H9 (cell line): ENCODE results near the gene NPB. TPM values are rescaled to one million over a fixed set of nuclear protein-coding genes. Genes with fewer than 3 reads are reported as not detected.

Source experiments
- DNase-seq: peaks from one replicate; pipeline ENCODE4 v3.0.0-alpha.2; 2017
- H2AFZ ChIP-seq: one replicate; pipeline ENCODE4 v1.6.1; 2013; ENCODE audit warnings: mild to moderate bottlenecking, low read length, control low read depth, moderate library complexity
- H2AK5ac ChIP-seq: 2 replicates; pipeline ENCODE4 v1.6.1; 2013; ENCODE audit warnings: low read length, control low read depth, mixed read lengths; ENCODE audit not compliant: insufficient read length
- H2BK120ac ChIP-seq: one replicate; pipeline ENCODE4 v1.6.1; 2013; ENCODE audit warnings: low read depth, mild to moderate bottlenecking, low read length, control low read depth, inconsistent platforms; ENCODE audit not compliant: poor library complexity, severe bottlenecking
- H2BK12ac ChIP-seq: 2 replicates; pipeline ENCODE4 v1.6.1; 2013; ENCODE audit warnings: low read length, control low read depth, mixed read lengths, low read depth; ENCODE audit not compliant: insufficient read length
- H2BK15ac ChIP-seq: 2 replicates; pipeline ENCODE4 v1.6.1; 2013; ENCODE audit warnings: low read depth, low read length, control low read depth
- H2BK20ac ChIP-seq: one replicate; pipeline ENCODE4 v1.6.1; 2013; ENCODE audit warnings: low read depth, mild to moderate bottlenecking, low read length, control low read depth, inconsistent platforms; ENCODE audit not compliant: poor library complexity, severe bottlenecking
- H2BK5ac ChIP-seq: 2 replicates; pipeline ENCODE4 v1.6.1; 2013; ENCODE audit warnings: low read length, control low read depth, mixed read lengths; ENCODE audit not compliant: insufficient read length
- H3K14ac ChIP-seq: 2 replicates; pipeline ENCODE4 v1.6.1; 2013; ENCODE audit warnings: low read length, control low read depth; ENCODE audit not compliant: insufficient read depth
- H3K18ac ChIP-seq: 2 replicates; pipeline ENCODE4 v1.6.1; 2013; ENCODE audit warnings: low read depth, mild to moderate bottlenecking, mixed read lengths, low read length, control low read depth; ENCODE audit not compliant: insufficient read length
- H3K23ac ChIP-seq: 2 replicates; pipeline ENCODE4 v1.6.1; 2013; ENCODE audit warnings: low read length, control low read depth, mixed read lengths, low read depth; ENCODE audit not compliant: insufficient read length
- H3K23me2 ChIP-seq: 2 replicates; pipeline ENCODE4 v1.6.1; 2013; ENCODE audit warnings: low read depth, mild to moderate bottlenecking, mixed read lengths, low read length, control low read depth; ENCODE audit not compliant: insufficient read length, poor library complexity, severe bottlenecking
- H3K27ac ChIP-seq: 2 replicates; pipeline ENCODE4 v1.5.1; 2013; ENCODE audit warnings: low read length, control low read depth, mixed read lengths, low read depth; ENCODE audit not compliant: insufficient read length
- H3K27me3 ChIP-seq: 2 replicates; pipeline ENCODE4 v1.6.1; 2013; ENCODE audit warnings: low read length, control low read depth, inconsistent platforms; ENCODE audit not compliant: insufficient read depth
- H3K4ac ChIP-seq: 2 replicates; pipeline ENCODE4 v1.6.1; 2013; ENCODE audit warnings: low read depth, mild to moderate bottlenecking, control low read depth, inconsistent platforms, low read length, moderate library complexity
- H3K4me1 ChIP-seq: 2 replicates; pipeline ENCODE4 v1.6.1; 2013; ENCODE audit warnings: low read length, control low read depth, inconsistent platforms; ENCODE audit not compliant: insufficient read depth
- H3K4me2 ChIP-seq: 2 replicates; pipeline ENCODE4 v1.6.1; 2013; ENCODE audit warnings: low read length, control low read depth, mixed read lengths; ENCODE audit not compliant: insufficient read length, insufficient read depth
- H3K56ac ChIP-seq: 2 replicates; pipeline ENCODE4 v1.6.1; 2013; ENCODE audit warnings: low read depth, mild to moderate bottlenecking, mixed read lengths, low read length, control low read depth; ENCODE audit not compliant: insufficient read length
- H3K79me1 ChIP-seq: 2 replicates; pipeline ENCODE4 v1.6.1; 2013; ENCODE audit warnings: low read depth, mild to moderate bottlenecking, moderate library complexity, low read length, control low read depth, inconsistent platforms; ENCODE audit not compliant: insufficient read depth, poor library complexity, severe bottlenecking
- H3K79me2 ChIP-seq: 2 replicates; pipeline ENCODE4 v1.6.1; 2013; ENCODE audit warnings: low read length, control low read depth, inconsistent platforms; ENCODE audit not compliant: insufficient read depth
- H3K9ac ChIP-seq: 2 replicates; pipeline ENCODE4 v1.6.1; 2013; ENCODE audit warnings: low read length, control low read depth, mixed read lengths; ENCODE audit not compliant: insufficient read length; ENCODE audit errors: extremely low read depth
- H3K9me3 ChIP-seq: one replicate; pipeline ENCODE4 v1.6.1; 2013; ENCODE audit warnings: low read depth, low read length, inconsistent platforms; ENCODE audit not compliant: control insufficient read depth
- H3T11ph ChIP-seq: one replicate; pipeline ENCODE4 v1.6.1; 2013; ENCODE audit warnings: mild to moderate bottlenecking, low read length, control low read depth, inconsistent platforms
- H4K20me1 ChIP-seq: one replicate; pipeline ENCODE4 v1.6.1; 2013; ENCODE audit not compliant: control insufficient read depth, insufficient read length, insufficient read depth
- H4K5ac ChIP-seq: 2 replicates; pipeline ENCODE4 v1.6.1; 2013; ENCODE audit warnings: low read depth, mild to moderate bottlenecking, mixed read lengths, low read length, control low read depth; ENCODE audit not compliant: insufficient read length
- H4K8ac ChIP-seq: replicated peaks from 2 replicates; pipeline ENCODE4 v1.6.1; 2013; ENCODE audit warnings: low read length, control low read depth, mixed read lengths, low read depth; ENCODE audit not compliant: insufficient read length
- H4K91ac ChIP-seq: 2 replicates; pipeline ENCODE4 v1.6.1; 2013; ENCODE audit warnings: low read depth, mild to moderate bottlenecking, moderate library complexity, mixed read lengths, low read length, control low read depth; ENCODE audit not compliant: insufficient read length
- H3K27ac Mint-ChIP-seq, 3 experiments: 2 replicates in 2 of 3; 3 replicates in 1 of 3; pipeline ENCODE4 v1.8.0; 2020 to 2021; ENCODE audit warnings: mixed read lengths in 3 of 3, mild to moderate bottlenecking in 1 of 3, moderate library complexity in 1 of 3
- H3K27me3 Mint-ChIP-seq: 2 replicates; pipeline ENCODE4 v1.8.0; 2021; ENCODE audit warnings: low read depth, mild to moderate bottlenecking, moderate library complexity, mixed read lengths
- H3K36me3 Mint-ChIP-seq, 3 experiments: 2 replicates in 2 of 3; 3 replicates in 1 of 3; pipeline ENCODE4 v1.8.0; 2020 to 2021; ENCODE audit warnings: low read depth in 3 of 3, mixed read lengths in 3 of 3; ENCODE audit not compliant: insufficient read depth in 1 of 3
- H3K4me1 Mint-ChIP-seq, 2 experiments: 2 replicates each; pipeline ENCODE4 v1.8.0; 2020; ENCODE audit warnings: mixed read lengths in 2 of 2
- H3K4me3 Mint-ChIP-seq, 2 experiments: 2 replicates in 1 of 2; 3 replicates in 1 of 2; pipeline ENCODE4 v1.8.0; 2020 to 2021; ENCODE audit warnings: mild to moderate bottlenecking in 2 of 2, mixed read lengths in 2 of 2, moderate library complexity in 1 of 2
- H3K9me3 Mint-ChIP-seq, 2 experiments: 2 replicates in 1 of 2; 3 replicates in 1 of 2; pipeline ENCODE4 v1.8.0; 2020; ENCODE audit warnings: mild to moderate bottlenecking in 2 of 2, mixed read lengths in 2 of 2, moderate library complexity in 1 of 2
- CTCF ChIP-seq: fragments of 200-600 bp; sonication (generic); conservative IDR thresholded peaks from 3 replicates; pipeline ENCODE4 v1.8.0; 2021; ENCODE audit warnings: antibody characterized with exemption, mild to moderate bottlenecking
- WGBS: extraction: QIAGEN DNeasy Blood & Tissue Kit; methylation state at CpG from one replicate; pipeline ENCODE4 v1.1.7; 2013; ENCODE audit warnings: missing lambda C conversion rate, low lambda C conversion rate, mixed read lengths; ENCODE audit not compliant: insufficient read length; ENCODE audit errors: extremely low coverage; 5-methylcytosine and 5-hydroxymethylcytosine counted together
- total RNA-seq: library from RNA; stranded (reverse); gene quantifications from 2 replicates; pipeline ENCODE4 v1.2.1, GENCODE V29; 2021

The NPB gene
- total RNA-seq, 1 experiment from 2014 or later = 2.1 TPM

DNA sequence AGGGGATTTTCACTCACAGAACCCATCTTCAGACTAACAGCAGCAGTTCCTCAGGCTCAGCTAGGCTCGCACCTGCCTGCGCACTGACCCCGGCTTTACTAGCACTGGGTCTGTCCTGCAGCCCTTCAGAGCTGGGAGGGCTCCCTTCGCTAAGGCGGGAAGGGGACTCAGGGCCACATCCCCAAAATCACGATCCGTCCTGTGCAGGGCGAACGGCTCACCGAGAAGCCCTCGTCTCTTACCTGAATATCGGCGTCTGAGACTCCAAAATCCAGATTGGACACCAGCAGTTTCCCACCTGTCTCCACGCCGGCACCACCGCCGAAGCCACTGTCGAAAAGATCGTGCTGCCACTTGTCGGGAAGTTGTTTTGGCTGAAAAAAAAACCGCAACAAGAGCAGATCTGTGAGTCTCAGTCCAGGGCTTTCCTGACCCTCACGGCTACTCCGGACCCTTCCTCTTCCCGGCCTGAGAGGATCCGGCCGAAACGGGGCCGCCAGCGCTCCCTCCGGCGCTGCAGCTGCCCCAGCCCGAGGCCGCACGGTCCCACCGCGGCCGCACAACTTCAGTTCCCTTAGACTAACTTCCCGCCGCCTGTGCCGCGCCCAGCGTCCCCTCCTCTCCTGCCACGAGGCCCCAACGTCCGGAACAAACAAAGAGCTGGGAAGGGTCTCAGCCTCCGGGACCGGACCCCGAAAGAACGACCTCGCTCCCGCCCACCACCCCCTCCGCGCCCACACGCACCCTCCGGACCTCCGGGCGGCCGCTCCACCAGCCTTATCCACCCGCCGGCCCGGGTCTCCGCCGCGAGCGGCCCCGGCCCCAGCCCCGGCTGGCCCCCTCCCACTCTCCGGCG, 11.4 kb upstream of the NPB start:
- Histone ChIP-seq H3K14ac (peak overlapping the region; percentile 68), H4K5ac (no peak overlapping the region), H3K27ac (no peak overlapping the region), H2BK12ac (no peak overlapping the region), H3K27me3 (no peaks in the 10 kb centered on the region), H3K56ac (no peak overlapping the region), H2AK5ac (no peak overlapping the region), H3K79me1 (peaks cover 24% of the 10 kb centered on the region), H3K4me1 (no peaks in the 10 kb centered on the region), H3T11ph (no peak overlapping the region), H2BK120ac (no peak overlapping the region), H3K9me3 (no peaks in the 10 kb centered on the region), H3K9ac (peak overlapping the region; percentile 83), H3K18ac (no peak overlapping the region), H2BK5ac (no peak overlapping the region), H4K20me1 (no peaks in the 10 kb centered on the region), H4K8ac (no peak overlapping the region), H2BK20ac (no peak overlapping the region), H4K91ac (no peak overlapping the region), H2BK15ac (no peak overlapping the region), H3K23me2 (peaks cover 7% of the 10 kb centered on the region), H3K79me2 (peaks cover 17% of the 10 kb centered on the region; the same call in 1 of the 2 replicates), H3K4ac (no peak overlapping the region; the same call in 1 of the 2 replicates), H3K23ac (no peak overlapping the region), H3K4me2 (peak overlapping the region; percentile 83), H2AFZ (no peak overlapping the region)
- Mint-ChIP-seq H3K4me3 (peak overlapping the region; percentile 89 to 92), H3K27ac (peak overlapping the region; percentile 92 to 97 (median 95)), H3K36me3 (peaks cover 41 to 67% (median 60%) of the 10 kb centered on the region in 3 experiments), H3K27me3 (0 out of 2 replicates have a peak, but pooled peaks cover under 1% of the 10 kb centered on the region), H3K9me3 (no peaks in the 10 kb centered on the region), H3K4me1 (peaks cover 3 to 16% of the 10 kb centered on the region in 2 experiments; a peak in 3 of 4 replicates)
- no peak for TF ChIP-seq CTCF
- WGBS = no CpG with 5 or more reads among the region's 69 CpGs
- DNase-seq = peak; percentile 31
